ENCODE data around the gene ABCB11.

ABCB11 gene

DNA sequence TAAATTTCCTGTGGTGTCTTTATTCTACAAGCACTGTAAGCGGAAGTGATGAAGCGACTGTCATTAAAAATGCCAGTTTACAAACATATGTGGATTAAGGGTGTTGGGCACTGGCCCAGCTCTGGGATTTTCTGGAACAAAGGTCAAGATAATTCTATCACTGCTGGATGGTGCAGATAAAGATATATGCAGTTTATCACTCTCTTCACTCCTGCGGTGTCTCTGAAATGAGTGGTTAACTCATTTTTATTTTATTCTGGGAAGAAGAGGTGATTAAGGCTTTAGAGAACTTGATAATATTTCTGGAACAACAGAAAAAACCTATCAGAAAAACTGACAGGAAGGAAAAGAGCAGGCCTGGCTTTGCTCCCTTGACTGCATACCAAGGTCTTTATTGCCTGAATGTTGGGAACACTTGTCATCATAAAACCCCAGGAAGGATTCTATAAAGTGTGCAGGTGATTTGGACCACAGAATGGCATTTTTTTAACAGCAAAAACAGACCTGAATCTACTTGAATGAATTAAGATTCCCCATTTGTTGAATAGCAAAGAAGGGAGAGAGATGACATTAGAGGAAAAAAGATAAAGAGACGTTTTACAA, 32.4 kb downstream of the ABCB11 start:
- Histone ChIP-seq H3K9ac (no peak overlapping the region), H3K9me3 (ENCODE audit: control insufficient read depth, low read length) (no peaks in the 10 kb centered on the region), H3K27me3 (ENCODE audit: control insufficient read depth, insufficient read depth, low read length) (no peaks in the 10 kb centered on the region), H3K36me3 (ENCODE audit: control insufficient read depth, insufficient read depth, low read length) (no peaks in the 10 kb centered on the region), H2AFZ (no peak overlapping the region), H3K27ac (no peak overlapping the region), H3K79me2 (no peaks in the 10 kb centered on the region), H3K4me3 (ENCODE audit: low read depth, low read length) (no peak overlapping the region), H3K4me2 (ENCODE audit: low read length) (no peak overlapping the region), H3K4me1 (no peaks in the 10 kb centered on the region)
- TF ChIP-seq, protein P1, sequence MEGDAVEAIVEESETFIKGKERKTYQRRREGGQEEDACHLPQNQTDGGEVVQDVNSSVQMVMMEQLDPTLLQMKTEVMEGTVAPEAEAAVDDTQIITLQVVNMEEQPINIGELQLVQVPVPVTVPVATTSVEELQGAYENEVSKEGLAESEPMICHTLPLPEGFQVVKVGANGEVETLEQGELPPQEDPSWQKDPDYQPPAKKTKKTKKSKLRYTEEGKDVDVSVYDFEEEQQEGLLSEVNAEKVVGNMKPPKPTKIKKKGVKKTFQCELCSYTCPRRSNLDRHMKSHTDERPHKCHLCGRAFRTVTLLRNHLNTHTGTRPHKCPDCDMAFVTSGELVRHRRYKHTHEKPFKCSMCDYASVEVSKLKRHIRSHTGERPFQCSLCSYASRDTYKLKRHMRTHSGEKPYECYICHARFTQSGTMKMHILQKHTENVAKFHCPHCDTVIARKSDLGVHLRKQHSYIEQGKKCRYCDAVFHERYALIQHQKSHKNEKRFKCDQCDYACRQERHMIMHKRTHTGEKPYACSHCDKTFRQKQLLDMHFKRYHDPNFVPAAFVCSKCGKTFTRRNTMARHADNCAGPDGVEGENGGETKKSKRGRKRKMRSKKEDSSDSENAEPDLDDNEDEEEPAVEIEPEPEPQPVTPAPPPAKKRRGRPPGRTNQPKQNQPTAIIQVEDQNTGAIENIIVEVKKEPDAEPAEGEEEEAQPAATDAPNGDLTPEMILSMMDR (IDR thresholded peaks at IDR 0.05) = no peak

DNA sequence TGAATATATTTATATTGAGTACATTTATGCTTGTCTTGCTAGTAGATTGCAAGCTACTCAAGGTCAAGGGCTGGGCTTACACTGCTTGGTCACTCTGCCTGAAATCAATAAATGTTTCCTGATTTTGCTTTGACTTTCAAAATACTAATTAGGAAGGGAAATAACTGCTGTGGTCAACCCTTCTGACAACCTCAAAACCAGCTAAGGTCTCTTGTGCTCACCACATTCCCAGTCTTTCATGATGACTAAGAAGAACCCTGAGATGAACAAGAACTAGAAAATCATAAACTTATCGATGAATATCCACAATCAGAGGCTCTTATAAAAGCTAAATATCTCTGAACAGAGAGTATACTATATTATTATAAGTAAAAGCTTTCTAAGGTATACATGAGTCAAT, 33.3 kb downstream of the ABCB11 start:
- no peak overlapping the region for H3K4me3 ChIP-seq (ENCODE audit: low read depth, low read length)
- H3K9ac ChIP-seq = no peak overlapping the region
- TF ChIP-seq, protein P1 (IDR thresholded peaks at IDR 0.05) = no peak
- H3K4me1 ChIP-seq = no peaks in the 10 kb centered on the region
- no peaks in the 10 kb centered on the region for H3K9me3 ChIP-seq (ENCODE audit: control insufficient read depth, low read length)
- no peak overlapping the region for H2AFZ ChIP-seq
- H3K4me2 ChIP-seq (ENCODE audit: low read length) = no peak overlapping the region
- H3K27me3 ChIP-seq (ENCODE audit: control insufficient read depth, insufficient read depth, low read length) = no peaks in the 10 kb centered on the region
- H3K27ac ChIP-seq = no peak overlapping the region
- H3K79me2 ChIP-seq = no peaks in the 10 kb centered on the region
- no peaks in the 10 kb centered on the region for H3K36me3 ChIP-seq (ENCODE audit: control insufficient read depth, insufficient read depth, low read length)

DNA sequence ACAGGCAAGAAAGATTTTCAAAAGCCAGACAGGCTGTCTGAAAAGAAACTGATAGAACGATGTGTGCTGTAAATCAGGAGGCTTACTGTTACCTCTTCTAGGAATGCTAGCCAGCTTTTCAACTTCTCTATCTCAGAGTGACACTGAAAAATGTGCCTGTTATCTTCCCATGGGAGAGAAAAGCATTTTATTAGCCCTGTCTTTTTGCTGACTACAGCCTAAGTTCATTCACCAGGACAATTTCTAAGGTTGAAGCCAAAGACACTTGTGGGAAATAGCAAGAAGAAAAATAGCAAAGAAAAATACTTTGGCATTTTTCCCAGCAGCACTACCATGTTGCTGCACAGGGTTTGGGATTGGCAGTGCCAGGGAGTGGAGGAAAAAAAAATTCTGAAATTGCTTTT, 34.0 kb downstream of the ABCB11 start:
- no peak overlapping the region for H2AFZ ChIP-seq
- no peaks in the 10 kb centered on the region for H3K79me2 ChIP-seq
- H3K27ac ChIP-seq = no peak overlapping the region
- no peak overlapping the region for H3K4me2 ChIP-seq (ENCODE audit: low read length)
- no peaks in the 10 kb centered on the region for H3K27me3 ChIP-seq (ENCODE audit: control insufficient read depth, insufficient read depth, low read length)
- no peaks in the 10 kb centered on the region for H3K9me3 ChIP-seq (ENCODE audit: control insufficient read depth, low read length)
- no peaks in the 10 kb centered on the region for H3K4me1 ChIP-seq
- no peak overlapping the region for H3K9ac ChIP-seq
- TF ChIP-seq, protein P1 (IDR thresholded peaks at IDR 0.05) = no peak
- H3K36me3 ChIP-seq (ENCODE audit: control insufficient read depth, insufficient read depth, low read length) = no peaks in the 10 kb centered on the region
- H3K4me3 ChIP-seq (ENCODE audit: low read depth, low read length) = no peak overlapping the region

DNA sequence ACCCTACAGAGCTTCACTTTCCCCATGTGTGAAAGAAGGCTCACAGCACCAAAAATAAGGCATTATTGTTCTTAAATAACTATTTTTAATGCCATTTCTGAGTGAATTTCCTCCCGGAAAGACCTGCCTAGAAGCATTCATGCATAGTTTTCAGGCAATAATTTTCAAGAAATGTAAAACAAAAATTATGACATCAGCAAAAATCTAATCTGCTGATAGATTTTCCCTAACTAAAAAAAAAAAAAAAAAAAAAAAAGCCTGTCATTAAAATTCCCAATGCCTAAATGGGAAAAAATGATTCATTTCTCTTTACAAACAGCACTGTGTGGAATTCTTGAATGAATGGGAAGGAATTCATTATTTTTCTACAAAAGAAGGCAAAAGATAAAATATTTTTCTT, 35.4 kb downstream of the ABCB11 start:
- H3K27me3 ChIP-seq (ENCODE audit: control insufficient read depth, insufficient read depth, low read length) = no peaks in the 10 kb centered on the region
- H3K4me1 ChIP-seq = no peaks in the 10 kb centered on the region
- H3K4me3 ChIP-seq (ENCODE audit: low read depth, low read length) = no peak overlapping the region
- no peak overlapping the region for H3K4me2 ChIP-seq (ENCODE audit: low read length)
- TF ChIP-seq, protein P1 (IDR thresholded peaks at IDR 0.05) = no peak
- H3K9ac ChIP-seq = no peak overlapping the region
- no peaks in the 10 kb centered on the region for H3K9me3 ChIP-seq (ENCODE audit: control insufficient read depth, low read length)
- no peak overlapping the region for H3K27ac ChIP-seq
- H2AFZ ChIP-seq = no peak overlapping the region
- no peaks in the 10 kb centered on the region for H3K36me3 ChIP-seq (ENCODE audit: control insufficient read depth, insufficient read depth, low read length)
- H3K79me2 ChIP-seq = no peaks in the 10 kb centered on the region

DNA sequence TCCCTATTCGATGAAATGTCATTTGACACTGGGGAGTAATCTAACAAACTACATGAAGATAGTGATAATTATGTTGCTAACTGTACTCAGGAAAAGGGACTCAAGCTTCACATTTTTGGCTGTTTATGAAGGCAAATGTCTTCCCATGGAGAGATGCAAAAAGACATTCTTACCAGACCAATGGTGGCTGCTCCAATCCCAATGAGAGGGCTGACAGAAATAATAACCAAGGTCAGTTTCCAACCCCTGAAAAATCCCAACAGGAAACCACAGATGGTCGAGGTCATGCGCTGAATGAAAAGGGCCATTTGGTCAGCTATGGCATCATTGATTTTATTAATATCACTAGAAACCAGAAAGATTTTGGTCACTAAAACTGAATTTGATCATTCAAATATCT, 37.6 kb downstream of the ABCB11 start:
- Histone ChIP-seq H3K9ac (no peak overlapping the region), H3K27ac (no peak overlapping the region)
- TF ChIP-seq, protein P1 (IDR thresholded peaks at IDR 0.05) = no peak

More for the DNA sequence above, 37.6 kb downstream of the ABCB11 start:
- Histone ChIP-seq H3K9me3 (ENCODE audit: control insufficient read depth, low read length) (no peaks in the 10 kb centered on the region), H3K4me2 (ENCODE audit: low read length) (no peak overlapping the region), H3K4me3 (ENCODE audit: low read depth, low read length) (no peak overlapping the region), H3K36me3 (ENCODE audit: control insufficient read depth, insufficient read depth, low read length) (no peaks in the 10 kb centered on the region), H3K4me1 (no peaks in the 10 kb centered on the region), H3K27me3 (ENCODE audit: control insufficient read depth, insufficient read depth, low read length) (no peaks in the 10 kb centered on the region), H2AFZ (no peak overlapping the region), H3K79me2 (no peaks in the 10 kb centered on the region)

Data from parathyroid adenoma (tissue), 2 donors.